ENCODE measurements around the gene COL4A6. TPM values are rescaled to one million over a fixed set of nuclear protein-coding genes. Genes with fewer than 3 reads are reported as not detected.

The COL4A6 gene
- polyA plus RNA-seq, 1 donor from 2014 or later: 1.6 TPM

DNA sequence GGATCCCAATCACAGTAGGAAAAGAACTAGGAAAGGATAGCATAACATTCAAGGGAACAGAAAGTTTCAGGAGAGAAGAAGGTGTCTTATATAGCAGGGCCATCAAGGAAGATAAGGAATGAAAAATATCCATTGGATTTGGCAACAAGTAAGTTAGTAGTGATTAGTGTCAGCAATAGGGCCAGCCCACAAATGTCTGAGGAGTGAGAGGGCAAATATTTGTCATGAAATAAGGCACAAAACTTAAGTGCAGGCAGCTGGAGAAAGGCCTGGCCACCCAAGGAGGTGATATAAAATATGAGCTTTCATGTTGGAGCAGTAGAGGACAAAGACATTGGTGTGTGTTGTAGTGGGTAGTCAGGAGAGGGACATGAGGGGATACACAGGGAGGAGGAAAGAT is 132.1 kb downstream of the COL4A6 start:
- no peak overlapping the region for H3K4me2 ChIP-seq (ENCODE audit: low read length)
- H3K79me2 ChIP-seq (replicated peaks; ENCODE audit: insufficient read depth, low read length): no peaks in the 10 kb centered on the region
- TF ChIP-seq TAF1 (IDR thresholded peaks at IDR 0.05; ENCODE audit: low read depth): no peak
- no peak for TF ChIP-seq EZH2 (IDR thresholded peaks at IDR 0.05; ENCODE audit: borderline replicate concordance, insufficient read depth, low read length, poor library complexity, severe bottlenecking)
- TF ChIP-seq, protein P1, sequence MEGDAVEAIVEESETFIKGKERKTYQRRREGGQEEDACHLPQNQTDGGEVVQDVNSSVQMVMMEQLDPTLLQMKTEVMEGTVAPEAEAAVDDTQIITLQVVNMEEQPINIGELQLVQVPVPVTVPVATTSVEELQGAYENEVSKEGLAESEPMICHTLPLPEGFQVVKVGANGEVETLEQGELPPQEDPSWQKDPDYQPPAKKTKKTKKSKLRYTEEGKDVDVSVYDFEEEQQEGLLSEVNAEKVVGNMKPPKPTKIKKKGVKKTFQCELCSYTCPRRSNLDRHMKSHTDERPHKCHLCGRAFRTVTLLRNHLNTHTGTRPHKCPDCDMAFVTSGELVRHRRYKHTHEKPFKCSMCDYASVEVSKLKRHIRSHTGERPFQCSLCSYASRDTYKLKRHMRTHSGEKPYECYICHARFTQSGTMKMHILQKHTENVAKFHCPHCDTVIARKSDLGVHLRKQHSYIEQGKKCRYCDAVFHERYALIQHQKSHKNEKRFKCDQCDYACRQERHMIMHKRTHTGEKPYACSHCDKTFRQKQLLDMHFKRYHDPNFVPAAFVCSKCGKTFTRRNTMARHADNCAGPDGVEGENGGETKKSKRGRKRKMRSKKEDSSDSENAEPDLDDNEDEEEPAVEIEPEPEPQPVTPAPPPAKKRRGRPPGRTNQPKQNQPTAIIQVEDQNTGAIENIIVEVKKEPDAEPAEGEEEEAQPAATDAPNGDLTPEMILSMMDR (IDR thresholded peaks at IDR 0.05; ENCODE audit: poor library complexity, severe bottlenecking): no peak
- TF ChIP-seq POLR2AphosphoS5 (IDR thresholded peaks at IDR 0.05): no peak
- TF ChIP-seq, protein P2, sequence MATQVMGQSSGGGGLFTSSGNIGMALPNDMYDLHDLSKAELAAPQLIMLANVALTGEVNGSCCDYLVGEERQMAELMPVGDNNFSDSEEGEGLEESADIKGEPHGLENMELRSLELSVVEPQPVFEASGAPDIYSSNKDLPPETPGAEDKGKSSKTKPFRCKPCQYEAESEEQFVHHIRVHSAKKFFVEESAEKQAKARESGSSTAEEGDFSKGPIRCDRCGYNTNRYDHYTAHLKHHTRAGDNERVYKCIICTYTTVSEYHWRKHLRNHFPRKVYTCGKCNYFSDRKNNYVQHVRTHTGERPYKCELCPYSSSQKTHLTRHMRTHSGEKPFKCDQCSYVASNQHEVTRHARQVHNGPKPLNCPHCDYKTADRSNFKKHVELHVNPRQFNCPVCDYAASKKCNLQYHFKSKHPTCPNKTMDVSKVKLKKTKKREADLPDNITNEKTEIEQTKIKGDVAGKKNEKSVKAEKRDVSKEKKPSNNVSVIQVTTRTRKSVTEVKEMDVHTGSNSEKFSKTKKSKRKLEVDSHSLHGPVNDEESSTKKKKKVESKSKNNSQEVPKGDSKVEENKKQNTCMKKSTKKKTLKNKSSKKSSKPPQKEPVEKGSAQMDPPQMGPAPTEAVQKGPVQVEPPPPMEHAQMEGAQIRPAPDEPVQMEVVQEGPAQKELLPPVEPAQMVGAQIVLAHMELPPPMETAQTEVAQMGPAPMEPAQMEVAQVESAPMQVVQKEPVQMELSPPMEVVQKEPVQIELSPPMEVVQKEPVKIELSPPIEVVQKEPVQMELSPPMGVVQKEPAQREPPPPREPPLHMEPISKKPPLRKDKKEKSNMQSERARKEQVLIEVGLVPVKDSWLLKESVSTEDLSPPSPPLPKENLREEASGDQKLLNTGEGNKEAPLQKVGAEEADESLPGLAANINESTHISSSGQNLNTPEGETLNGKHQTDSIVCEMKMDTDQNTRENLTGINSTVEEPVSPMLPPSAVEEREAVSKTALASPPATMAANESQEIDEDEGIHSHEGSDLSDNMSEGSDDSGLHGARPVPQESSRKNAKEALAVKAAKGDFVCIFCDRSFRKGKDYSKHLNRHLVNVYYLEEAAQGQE (IDR thresholded peaks at IDR 0.05; ENCODE audit: borderline replicate concordance): no peak
- TF ChIP-seq MXI1 (conservative IDR thresholded peaks at IDR 0.05; ENCODE audit: poor library complexity, severe bottlenecking): no peak
- TF ChIP-seq SMC3 (conservative IDR thresholded peaks at IDR 0.05; ENCODE audit: poor library complexity): no peak
- no peak for TF ChIP-seq RAD21 (conservative IDR thresholded peaks at IDR 0.05)
- TF ChIP-seq EP300 (conservative IDR thresholded peaks at IDR 0.05; ENCODE audit: poor library complexity, severe bottlenecking): no peak
- H3K27me3 ChIP-seq (ENCODE audit: insufficient read depth, low read depth, low read length): no peaks in the 10 kb centered on the region
- H3F3A ChIP-seq (ENCODE audit: insufficient read depth, low read length, poor library complexity, severe bottlenecking): no peaks in the 10 kb centered on the region
- H2AFZ ChIP-seq (ENCODE audit: low read depth, low read length): no peak overlapping the region
- no peaks in the 10 kb centered on the region for H4K20me1 ChIP-seq (ENCODE audit: insufficient read depth)
- no peak overlapping the region for H3K4me3 ChIP-seq (ENCODE audit: low read length)
- no peaks in the 10 kb centered on the region for H3K9me2 ChIP-seq (ENCODE audit: insufficient read depth, low read length)
- H3K36me3 ChIP-seq (ENCODE audit: insufficient read depth, low read length): no peaks in the 10 kb centered on the region
- no peak overlapping the region for H3K27ac ChIP-seq (ENCODE audit: low read length)
- no peaks in the 10 kb centered on the region for H3K9me3 ChIP-seq (ENCODE audit: low read length)
- H3K9ac ChIP-seq (ENCODE audit: low read length): no peak overlapping the region

DNA sequence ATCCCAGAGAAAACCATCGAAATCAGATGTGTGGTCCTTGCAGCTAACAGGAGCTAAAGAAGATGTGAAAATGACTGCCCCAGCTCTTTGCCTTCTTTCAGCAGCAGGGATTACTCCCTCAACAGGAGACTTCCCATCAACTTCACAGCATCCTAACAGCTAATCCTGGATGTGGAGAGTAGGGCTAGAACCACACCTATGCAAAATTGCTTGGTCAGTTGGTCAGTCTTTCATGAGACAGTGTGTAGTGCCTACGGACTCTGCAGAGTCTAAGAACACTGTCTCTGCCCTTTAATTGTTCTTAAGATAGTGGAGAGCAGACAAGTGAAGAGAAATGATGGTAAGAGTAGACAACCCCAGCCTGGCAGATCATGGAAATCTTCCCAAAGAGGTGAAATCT is 133.5 kb downstream of the COL4A6 start:
- TF ChIP-seq, protein P2 (IDR thresholded peaks at IDR 0.05; ENCODE audit: borderline replicate concordance): no peak
- TF ChIP-seq SMC3 (conservative IDR thresholded peaks at IDR 0.05; ENCODE audit: poor library complexity) (no peak), MXI1 (conservative IDR thresholded peaks at IDR 0.05; ENCODE audit: poor library complexity, severe bottlenecking) (no peak), TAF1 (IDR thresholded peaks at IDR 0.05; ENCODE audit: low read depth) (no peak), RAD21 (conservative IDR thresholded peaks at IDR 0.05) (no peak), EP300 (conservative IDR thresholded peaks at IDR 0.05; ENCODE audit: poor library complexity, severe bottlenecking) (no peak), POLR2AphosphoS5 (IDR thresholded peaks at IDR 0.05) (no peak), EZH2 (IDR thresholded peaks at IDR 0.05; ENCODE audit: borderline replicate concordance, insufficient read depth, low read length, poor library complexity, severe bottlenecking) (no peak)
- TF ChIP-seq, protein P1 (IDR thresholded peaks at IDR 0.05; ENCODE audit: poor library complexity, severe bottlenecking): no peak
- H3K4me3 ChIP-seq (ENCODE audit: low read length): no peak overlapping the region
- H3K27me3 ChIP-seq (ENCODE audit: insufficient read depth, low read depth, low read length): no peaks in the 10 kb centered on the region
- H3K9ac ChIP-seq (ENCODE audit: low read length): no peak overlapping the region
- H4K20me1 ChIP-seq (ENCODE audit: insufficient read depth): no peaks in the 10 kb centered on the region
- no peak overlapping the region for H3K4me2 ChIP-seq (ENCODE audit: low read length)
- H3K79me2 ChIP-seq (replicated peaks; ENCODE audit: insufficient read depth, low read length): no peaks in the 10 kb centered on the region
- H3K36me3 ChIP-seq (ENCODE audit: insufficient read depth, low read length): no peaks in the 10 kb centered on the region
- no peak overlapping the region for H3K27ac ChIP-seq (ENCODE audit: low read length)
- no peaks in the 10 kb centered on the region for H3F3A ChIP-seq (ENCODE audit: insufficient read depth, low read length, poor library complexity, severe bottlenecking)
- H3K9me3 ChIP-seq (ENCODE audit: low read length): no peaks in the 10 kb centered on the region
- H3K9me2 ChIP-seq (ENCODE audit: insufficient read depth, low read length): no peaks in the 10 kb centered on the region
- no peak overlapping the region for H2AFZ ChIP-seq (ENCODE audit: low read depth, low read length)

All from neural cell (in vitro differentiated cells).